ENCODE measurements around the gene DLEC1. TPM values are rescaled to one million over a fixed set of nuclear protein-coding genes. Genes with fewer than 3 reads are reported as not detected.

The DLEC1 gene
- total and polyA plus RNA-seq, 9 of the 15 experiments (the other 6 are each of a cell fraction or from before 2014, with no cell fraction given): 0.07 to 0.08 TPM; not detected in 7

DNA sequence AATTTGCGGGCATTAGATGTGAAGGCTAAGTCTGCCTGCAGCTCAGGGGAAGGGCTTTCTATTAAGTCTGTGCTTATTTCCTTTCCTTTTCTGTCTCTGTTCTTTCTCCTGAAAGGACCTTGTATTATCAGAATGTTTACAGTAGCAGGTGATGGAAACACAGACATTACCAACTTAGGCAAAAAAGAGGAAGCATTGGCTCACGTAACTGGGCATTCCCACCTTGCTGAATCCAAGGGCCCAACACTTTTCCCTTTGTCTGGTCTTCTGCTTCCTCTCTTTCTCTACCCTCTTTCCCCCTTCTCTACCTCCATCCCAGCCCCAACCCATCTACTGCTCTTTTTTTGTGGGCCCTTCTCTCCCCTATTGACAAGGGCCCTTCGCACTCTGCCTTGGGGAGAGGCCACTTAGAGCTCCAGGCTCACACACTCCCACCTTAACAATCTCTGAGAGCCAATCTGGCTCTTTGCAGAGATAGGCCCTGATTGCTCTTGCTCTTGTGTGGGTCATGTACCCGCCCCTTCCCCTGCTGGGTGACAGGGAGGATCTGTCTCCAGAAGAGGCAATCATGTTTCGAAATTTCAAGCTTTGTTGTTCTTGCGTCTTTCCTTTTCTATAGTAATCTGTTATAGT is 62.9 kb downstream of the DLEC1 start:
- Histone ChIP-seq H3K27me3 (ENCODE audit: control insufficient read depth in 2 of 2, insufficient read depth in 2 of 2, low read length in 2 of 2) (peaks cover 38 to 42% of the 10 kb centered on the region in 2 experiments), H3K9me1 (ENCODE audit: control insufficient read depth, insufficient read depth, low read length) (no peaks in the 10 kb centered on the region), H3K9me3 (replicated peaks; ENCODE audit: control insufficient read depth, insufficient read depth, low read depth, low read length) (no peaks in the 10 kb centered on the region), H3K4me2 (ENCODE audit: insufficient read depth, low read length) (no peak overlapping the region), H3K9ac (ENCODE audit: insufficient read depth in 1 of 2, low read depth in 2 of 2, low read length in 2 of 2) (no peak overlapping the region), H3K79me2 (ENCODE audit: control insufficient read depth, insufficient read depth, low read length) (no peaks in the 10 kb centered on the region), H3K4me3 (no peak overlapping the region), H3K4me1 (replicated peaks in 1 of 2; ENCODE audit: control insufficient read depth in 2 of 2, insufficient read depth in 2 of 2, low read length in 2 of 2) (no peaks in the 10 kb centered on the region), H2AFZ (ENCODE audit: low read depth, low read length) (no peak overlapping the region), H3K27ac (ENCODE audit: extremely low read depth, low read depth, low read length) (no peak overlapping the region), H4K20me1 (replicated peaks; ENCODE audit: control insufficient read depth, insufficient read depth, low read length) (no peaks in the 10 kb centered on the region), H3K36me3 (ENCODE audit: control insufficient read depth, insufficient read depth, low read length) (no peaks in the 10 kb centered on the region)
- no peak for DNase-seq (ENCODE audit: extremely low read depth in 1 of 4, low spot score in 3 of 4)
- TF ChIP-seq KDM1A (IDR thresholded peaks at IDR 0.05) (peak; percentile 40 to 55; a peak in 1 of 4 replicates), RCOR1 (IDR thresholded peaks at IDR 0.05; ENCODE audit: borderline replicate concordance in 1 of 2, low read depth in 2 of 2, low read length in 2 of 2) (peak in 1 of 2 experiments; percentile 56; a peak in 1 of 4 replicates)
- TF ChIP-seq, protein P1, sequence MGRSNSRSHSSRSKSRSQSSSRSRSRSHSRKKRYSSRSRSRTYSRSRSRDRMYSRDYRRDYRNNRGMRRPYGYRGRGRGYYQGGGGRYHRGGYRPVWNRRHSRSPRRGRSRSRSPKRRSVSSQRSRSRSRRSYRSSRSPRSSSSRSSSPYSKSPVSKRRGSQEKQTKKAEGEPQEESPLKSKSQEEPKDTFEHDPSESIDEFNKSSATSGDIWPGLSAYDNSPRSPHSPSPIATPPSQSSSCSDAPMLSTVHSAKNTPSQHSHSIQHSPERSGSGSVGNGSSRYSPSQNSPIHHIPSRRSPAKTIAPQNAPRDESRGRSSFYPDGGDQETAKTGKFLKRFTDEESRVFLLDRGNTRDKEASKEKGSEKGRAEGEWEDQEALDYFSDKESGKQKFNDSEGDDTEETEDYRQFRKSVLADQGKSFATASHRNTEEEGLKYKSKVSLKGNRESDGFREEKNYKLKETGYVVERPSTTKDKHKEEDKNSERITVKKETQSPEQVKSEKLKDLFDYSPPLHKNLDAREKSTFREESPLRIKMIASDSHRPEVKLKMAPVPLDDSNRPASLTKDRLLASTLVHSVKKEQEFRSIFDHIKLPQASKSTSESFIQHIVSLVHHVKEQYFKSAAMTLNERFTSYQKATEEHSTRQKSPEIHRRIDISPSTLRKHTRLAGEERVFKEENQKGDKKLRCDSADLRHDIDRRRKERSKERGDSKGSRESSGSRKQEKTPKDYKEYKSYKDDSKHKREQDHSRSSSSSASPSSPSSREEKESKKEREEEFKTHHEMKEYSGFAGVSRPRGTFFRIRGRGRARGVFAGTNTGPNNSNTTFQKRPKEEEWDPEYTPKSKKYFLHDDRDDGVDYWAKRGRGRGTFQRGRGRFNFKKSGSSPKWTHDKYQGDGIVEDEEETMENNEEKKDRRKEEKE (IDR thresholded peaks at IDR 0.05; ENCODE audit: borderline replicate concordance in 1 of 2, control insufficient read depth in 1 of 2, low read depth in 2 of 2, low read length in 1 of 2): no peak
- CTCF ChIA-PET (ENCODE audit: low intra/inter-chr PET ratio): no interaction called here
- intact Hi-C loops (cut with micrococcal nuclease) (no loop called here), in situ Hi-C loops (cut with MboI) (no loop called here)
- no peak; the same call in 2 of the 3 replicates for ATAC-seq
- no peak for FAIRE-seq
- WGBS (ENCODE audit: insufficient coverage, low coverage, missing lambda C conversion rate): 2% methylated on average over 6 of the region's 6 CpGs
- POLR2A ChIA-PET: interaction anchor here (0.5 kb wide), 1 partner anchor 18 kb away, joined by 3 read pairs; no protein-coding TSS in a partner anchor
- BruUV-seq (replicated peaks): no TSS peak
